ENCODE data around the gene TMA7B.

TMA7B gene

GRCh38 chr22:40004836-40005235 lies 44.6 kb downstream of the TMA7B start:
- DNase-seq, result no peak

- DNase-seq, result no peak
Measured at GRCh38 chr22:40006641-40007040, 46.4 kb downstream of the TMA7B start.

GRCh38 chr22:40007853-40008710 lies 47.9 kb downstream of the TMA7B start:
- DNase-seq, result no peak

- no peak for DNase-seq
Measured at GRCh38 chr22:40008726-40009291, 48.6 kb downstream of the TMA7B start.

- no peak for DNase-seq
Measured at GRCh38 chr22:40009292-40009774, 49.1 kb downstream of the TMA7B start.

GRCh38 chr22:40009951-40010671 lies 49.9 kb downstream of the TMA7B start:
- DNase-seq, result no peak

GRCh38 chr22:40010746-40011145 lies 50.5 kb downstream of the TMA7B start:
- no peak for DNase-seq
